GM12801 (cell line): ENCODE results near the gene TTLL10.

Source experiments
- CTCF ChIP-seq: IDR thresholded peaks from one replicate; pipeline ENCODE4 v1.5.1; 2011; ENCODE audit warnings: control low read depth; ENCODE audit not compliant: insufficient read length; ENCODE audit errors: extremely low read depth

Gene TTLL10

GRCh38 chr1:1203561-1204424 is 30.1 kb downstream of the TTLL10 start:
- no peak for TF ChIP-seq CTCF

GRCh38 chr1:1204425-1204920 is 30.8 kb downstream of the TTLL10 start:
- no peak for TF ChIP-seq CTCF

- no peak for TF ChIP-seq CTCF
These were observed 31.5 kb downstream of the TTLL10 start for GRCh38 chr1:1204998-1205768.

- no peak for TF ChIP-seq CTCF
These were observed 32.2 kb downstream of the TTLL10 start for GRCh38 chr1:1205769-1206375.

GRCh38 chr1:1206376-1206965 is 32.8 kb downstream of the TTLL10 start, which contains the start of gene TNFRSF18:
Gene TNFRSF18, minus strand, starts transcription at chr1:1206592. Its CDS starts 21 bp downstream, at chr1:1206571.
- no peak for TF ChIP-seq CTCF

GRCh38 chr1:1206966-1207531 is 33.4 kb downstream of the TTLL10 start:
- no peak for TF ChIP-seq CTCF

- no peak for TF ChIP-seq CTCF
These were observed 33.9 kb downstream of the TTLL10 start for GRCh38 chr1:1207571-1207892.
